ENCODE data around the gene SEPHS2.

GRCh38 chr16:30491229-30491628, 45.6 kb upstream of the SEPHS2 start:
- TF ChIP-seq CTCF (IDR thresholded peaks at IDR 0.05): no peak
- no peak for TF ChIP-seq POLR2A (IDR thresholded peaks at IDR 0.05)

All from thyroid gland (tissue), 4 donors.